Activated T-cell treated with anti-CD3 and anti-CD28 coated beads, Interleukin-2, amount 50 U/mL, for 24 hours (primary cell): ENCODE results near the gene OTUD5.
"Not testable (repeated sequence)": the region's sequence is repeated elsewhere in the genome, so short reads cannot be mapped to it uniquely, and the experiment has no call there.

Experiments
- DNase-seq: peaks from one replicate; pipeline ENCODE4 v3.0.0-alpha.2; 2020
- H3K27ac Mint-ChIP-seq: 2 replicates; pipeline ENCODE4 v1.8.0; 2020; ENCODE audit warnings: mild to moderate bottlenecking, mixed read lengths
- H3K27me3 Mint-ChIP-seq: 2 replicates; pipeline ENCODE4 v1.8.0; 2020; ENCODE audit warnings: mixed read lengths
- H3K36me3 Mint-ChIP-seq: 2 replicates; pipeline ENCODE4 v1.8.0; 2020; ENCODE audit warnings: low read depth, mixed read lengths
- H3K4me1 Mint-ChIP-seq: 2 replicates; pipeline ENCODE4 v1.8.0; 2020; ENCODE audit warnings: low read depth, mixed read lengths
- H3K4me3 Mint-ChIP-seq: 2 replicates; pipeline ENCODE4 v1.8.0; 2020; ENCODE audit warnings: mild to moderate bottlenecking, moderate library complexity, mixed read lengths
- H3K9me3 Mint-ChIP-seq: 2 replicates; pipeline ENCODE4 v1.8.0; 2020; ENCODE audit warnings: mixed read lengths

OTUD5 gene

GRCh38 chrX:48981178-48981577 lies 23.8 kb upstream of the OTUD5 start:
- H3K9me3 Mint-ChIP-seq, result no peaks in the 10 kb centered on the region
- no peaks in the 10 kb centered on the region for H3K4me1 Mint-ChIP-seq
- DNase-seq, result no peak
- no peak overlapping the region for H3K27ac Mint-ChIP-seq
- H3K36me3 Mint-ChIP-seq, result peaks cover 75% of the 10 kb centered on the region
- peaks cover 16% of the 10 kb centered on the region for H3K27me3 Mint-ChIP-seq
- no peak overlapping the region for H3K4me3 Mint-ChIP-seq

GRCh38 chrX:48980341-48980740 lies 22.9 kb upstream of the OTUD5 start:
- DNase-seq, H3K27ac Mint-ChIP-seq, H3K9me3 Mint-ChIP-seq, H3K4me1 Mint-ChIP-seq, H3K4me3 Mint-ChIP-seq: not testable (repeated sequence)
- H3K27me3 Mint-ChIP-seq, result peaks cover 16% of the 10 kb centered on the region
- H3K36me3 Mint-ChIP-seq, result peaks cover 78% of the 10 kb centered on the region

GRCh38 chrX:48978226-48978625 lies 20.8 kb upstream of the OTUD5 start:
- Mint-ChIP-seq H3K36me3 (peaks cover 70% of the 10 kb centered on the region), H3K4me1 (peaks cover under 1% of the 10 kb centered on the region), H3K4me3 (no peak overlapping the region), H3K9me3 (no peaks in the 10 kb centered on the region), H3K27me3 (peaks cover 20% of the 10 kb centered on the region), H3K27ac (no peak overlapping the region)
- DNase-seq, result no peak

- DNase-seq, result no peak
- peaks cover 15% of the 10 kb centered on the region for H3K4me1 Mint-ChIP-seq
- peak overlapping the region; percentile 45 for H3K27ac Mint-ChIP-seq
- H3K36me3 Mint-ChIP-seq, result peaks cover 50% of the 10 kb centered on the region
- H3K9me3 Mint-ChIP-seq, result no peaks in the 10 kb centered on the region
- H3K27me3 Mint-ChIP-seq, result peaks cover 27% of the 10 kb centered on the region
- no peak overlapping the region for H3K4me3 Mint-ChIP-seq
Measured at GRCh38 chrX:48976086-48976485, 18.7 kb upstream of the OTUD5 start.

GRCh38 chrX:48975541-48975940 lies 18.1 kb upstream of the OTUD5 start:
- peaks cover 45% of the 10 kb centered on the region for H3K36me3 Mint-ChIP-seq
- H3K9me3 Mint-ChIP-seq, result no peaks in the 10 kb centered on the region
- H3K27ac Mint-ChIP-seq, result no peak overlapping the region
- H3K4me1 Mint-ChIP-seq, result peaks cover 15% of the 10 kb centered on the region
- no peak for DNase-seq
- H3K27me3 Mint-ChIP-seq, result peaks cover 33% of the 10 kb centered on the region
- H3K4me3 Mint-ChIP-seq, result no peak overlapping the region

- H3K4me1 Mint-ChIP-seq, result peaks cover 15% of the 10 kb centered on the region
- DNase-seq, result no peak
- no peak overlapping the region for H3K27ac Mint-ChIP-seq
- peaks cover 35% of the 10 kb centered on the region for H3K27me3 Mint-ChIP-seq
- no peaks in the 10 kb centered on the region for H3K9me3 Mint-ChIP-seq
- H3K36me3 Mint-ChIP-seq, result peaks cover 42% of the 10 kb centered on the region
- H3K4me3 Mint-ChIP-seq, result no peak overlapping the region
Measured at GRCh38 chrX:48975041-48975440, 17.6 kb upstream of the OTUD5 start.

- Mint-ChIP-seq H3K27ac (no peak overlapping the region), H3K4me3 (no peak overlapping the region), H3K27me3 (peaks cover 35% of the 10 kb centered on the region), H3K9me3 (no peaks in the 10 kb centered on the region), H3K36me3 (peaks cover 39% of the 10 kb centered on the region), H3K4me1 (peaks cover 15% of the 10 kb centered on the region)
- DNase-seq, result no peak
Measured at GRCh38 chrX:48974574-48974973, 17.2 kb upstream of the OTUD5 start.

- Mint-ChIP-seq H3K4me3 (no peak overlapping the region), H3K4me1 (peaks cover 15% of the 10 kb centered on the region), H3K27me3 (peaks cover 37% of the 10 kb centered on the region), H3K36me3 (peaks cover 39% of the 10 kb centered on the region), H3K27ac (no peak overlapping the region), H3K9me3 (no peaks in the 10 kb centered on the region)
- no peak for DNase-seq
Measured at GRCh38 chrX:48974033-48974432, 16.6 kb upstream of the OTUD5 start.

GRCh38 chrX:48972220-48973164 lies 15.1 kb upstream of the OTUD5 start:
- peaks cover 15% of the 10 kb centered on the region for H3K4me1 Mint-ChIP-seq
- no peak for DNase-seq
- H3K36me3 Mint-ChIP-seq, result peaks cover 25% of the 10 kb centered on the region
- H3K4me3 Mint-ChIP-seq, result peak overlapping the region; percentile 40
- H3K27ac Mint-ChIP-seq, result no peak overlapping the region
- peaks cover 37% of the 10 kb centered on the region for H3K27me3 Mint-ChIP-seq
- H3K9me3 Mint-ChIP-seq, result no peaks in the 10 kb centered on the region

GRCh38 chrX:48971249-48972219 lies 14.1 kb upstream of the OTUD5 start, which contains the start of gene KCND1:
Gene KCND1, minus strand, starts transcription at chrX:48971844. Its CDS starts 1,573 bp downstream, at chrX:48970271.
- peak; percentile 37 for DNase-seq
- peaks cover 15% of the 10 kb centered on the region for H3K4me1 Mint-ChIP-seq
- H3K27ac Mint-ChIP-seq, result no peak within 1 kb of the TSS
- H3K36me3 Mint-ChIP-seq, result peaks cover 19% of the 10 kb centered on the region
- peaks cover 37% of the 10 kb centered on the region for H3K27me3 Mint-ChIP-seq
- no peaks in the 10 kb centered on the region for H3K9me3 Mint-ChIP-seq
- H3K4me3 Mint-ChIP-seq, result peak within 1 kb of the TSS; percentile 40

GRCh38 chrX:48969471-48969870 lies 12.1 kb upstream of the OTUD5 start:
- peaks cover 39% of the 10 kb centered on the region for H3K27me3 Mint-ChIP-seq
- H3K4me3 Mint-ChIP-seq, result no peak overlapping the region
- peaks cover 15% of the 10 kb centered on the region for H3K4me1 Mint-ChIP-seq
- no peak for DNase-seq
- H3K36me3 Mint-ChIP-seq, result peaks cover 3% of the 10 kb centered on the region
- no peaks in the 10 kb centered on the region for H3K9me3 Mint-ChIP-seq
- H3K27ac Mint-ChIP-seq, result no peak overlapping the region

- Mint-ChIP-seq H3K4me3 (no peak overlapping the region), H3K27me3 (peaks cover 42% of the 10 kb centered on the region), H3K27ac (no peak overlapping the region), H3K4me1 (peaks cover 15% of the 10 kb centered on the region), H3K9me3 (no peaks in the 10 kb centered on the region), H3K36me3 (no peaks in the 10 kb centered on the region)
- DNase-seq, result no peak
Measured at GRCh38 chrX:48968377-48968776, 11.0 kb upstream of the OTUD5 start.

- no peaks in the 10 kb centered on the region for H3K9me3 Mint-ChIP-seq
- no peak overlapping the region for H3K4me3 Mint-ChIP-seq
- peaks cover 34% of the 10 kb centered on the region for H3K27me3 Mint-ChIP-seq
- peaks cover 3% of the 10 kb centered on the region for H3K4me1 Mint-ChIP-seq
- H3K36me3 Mint-ChIP-seq, result no peaks in the 10 kb centered on the region
- H3K27ac Mint-ChIP-seq, result no peak overlapping the region
- no peak for DNase-seq
Measured at GRCh38 chrX:48966796-48967579, 9.6 kb upstream of the OTUD5 start.

- Mint-ChIP-seq H3K36me3 (no peaks in the 10 kb centered on the region), H3K4me3 (no peak overlapping the region), H3K9me3 (no peaks in the 10 kb centered on the region), H3K27ac (no peak overlapping the region), H3K27me3 (peaks cover 40% of the 10 kb centered on the region), H3K4me1 (no peaks in the 10 kb centered on the region)
- DNase-seq, result no peak
Measured at GRCh38 chrX:48965959-48966358, 8.6 kb upstream of the OTUD5 start.
